OCI-LY1 (cell line): ENCODE data around the gene RTBDN.
"Not testable (repeated sequence)": the region's sequence is repeated elsewhere in the genome, so short reads cannot be mapped to it uniquely, and the experiment has no call there.

Experiments used
- H2AFZ ChIP-seq: fragments of 200-600 bp; sonication (generic), shearing (Covaris generic); 2 replicates; pipeline ENCODE4 v1.6.0; 2014; ENCODE audit warnings: antibody characterized with exemption, mild to moderate bottlenecking, low read length
- H3F3A ChIP-seq: fragments of 200-600 bp; sonication (generic), shearing (Covaris generic); 2 replicates; pipeline ENCODE4 v1.6.0; 2014; ENCODE audit warnings: mild to moderate bottlenecking, antibody characterized with exemption, low read length, moderate library complexity; ENCODE audit not compliant: insufficient read depth
- H3K27ac ChIP-seq: fragments of 200-600 bp; sonication (generic); 2 replicates; pipeline ENCODE4 v1.5.1; 2014; ENCODE audit warnings: low read length, mixed run types, mild to moderate bottlenecking, low read depth; ENCODE audit not compliant: poor library complexity, severe bottlenecking
- H3K27me3 ChIP-seq: fragments of 200-600 bp; sonication (generic); 2 replicates; pipeline ENCODE4 v1.6.0; 2014; ENCODE audit warnings: antibody characterized with exemption, mild to moderate bottlenecking, low read length, moderate library complexity; ENCODE audit not compliant: insufficient read depth
- H3K36me3 ChIP-seq: fragments of 200-600 bp; sonication (generic); 2 replicates; pipeline ENCODE4 v1.6.1; 2014; ENCODE audit warnings: mild to moderate bottlenecking, antibody characterized with exemption, low read length, moderate library complexity, mixed read lengths; ENCODE audit not compliant: insufficient read depth
- H3K4me1 ChIP-seq: fragments of 200-600 bp; sonication (generic); 2 replicates; pipeline ENCODE4 v1.5.1; 2014; ENCODE audit warnings: mild to moderate bottlenecking, low read length, moderate library complexity; ENCODE audit not compliant: insufficient read depth, severe bottlenecking
- H3K4me2 ChIP-seq: fragments of 200-600 bp; sonication (generic), shearing (Covaris generic); 2 replicates; pipeline ENCODE4 v1.6.1; 2014; ENCODE audit warnings: low read length
- H3K4me3 ChIP-seq: fragments of 200-600 bp; sonication (generic); 2 replicates; pipeline ENCODE4 v1.5.1; 2014; ENCODE audit warnings: low read length, low read depth, mild to moderate bottlenecking, mixed read lengths; ENCODE audit not compliant: poor library complexity, severe bottlenecking
- H3K79me2 ChIP-seq: fragments of 200-600 bp; shearing (Covaris generic); 2 replicates; pipeline ENCODE4 v1.6.1; 2016; ENCODE audit warnings: mixed run types, low read length, mixed read lengths; ENCODE audit not compliant: insufficient read depth
- H3K9ac ChIP-seq: fragments of 200-600 bp; sonication (generic), shearing (Covaris generic); 2 replicates; pipeline ENCODE4 v1.6.1; 2014; ENCODE audit warnings: mild to moderate bottlenecking, low read length, mixed read lengths
- H3K9me2 ChIP-seq: fragments of 200-600 bp; sonication (generic), shearing (Covaris generic); 2 replicates; pipeline ENCODE4 v1.6.1; 2014; ENCODE audit warnings: low read depth, mild to moderate bottlenecking, low read length, mixed read lengths
- H3K9me3 ChIP-seq: fragments of 200-600 bp; shearing (Covaris generic); 2 replicates; pipeline ENCODE4 v1.6.1; 2014; ENCODE audit warnings: low read length, mixed read lengths
- H4K20me1 ChIP-seq: fragments of 200-600 bp; sonication (generic), shearing (Covaris generic); 2 replicates; pipeline ENCODE4 v1.6.0; 2016; ENCODE audit warnings: mild to moderate bottlenecking, low read length; ENCODE audit not compliant: insufficient read depth
- CTCF ChIP-seq: fragments of 200-600 bp; sonication (generic), shearing (Covaris generic); IDR thresholded peaks from 2 replicates; pipeline ENCODE4 v1.5.1; 2017; ENCODE audit warnings: mild to moderate bottlenecking, antibody characterized with exemption, low read length, moderate library complexity, mixed read lengths
- EZH2 ChIP-seq: fragments of 200-600 bp; sonication (generic), shearing (Covaris generic); IDR thresholded peaks from 2 replicates; pipeline ENCODE4 v1.8.0; 2017; ENCODE audit warnings: borderline replicate concordance, mixed run types, mild to moderate bottlenecking, antibody characterized with exemption, low read length, moderate library complexity, mixed read lengths

RTBDN gene

GRCh38 chr19:12847159-12848139 is 13.1 kb upstream of the RTBDN start:
- no peaks in the 10 kb centered on the region for H3K27me3 ChIP-seq
- H3K4me3 ChIP-seq, result peak overlapping the region; percentile 17
- no peaks in the 10 kb centered on the region for H3F3A ChIP-seq
- no peak overlapping the region; the same call in 1 of the 2 replicates for H3K9ac ChIP-seq
- no peaks in the 10 kb centered on the region for H4K20me1 ChIP-seq
- no peaks in the 10 kb centered on the region for H3K9me2 ChIP-seq
- no peaks in the 10 kb centered on the region for H3K9me3 ChIP-seq
- no peaks in the 10 kb centered on the region for H3K79me2 ChIP-seq
- H3K36me3 ChIP-seq, result peaks cover 37% of the 10 kb centered on the region
- TF ChIP-seq CTCF, result peak; percentile 98
- no peak for TF ChIP-seq EZH2
- no peak overlapping the region for H3K27ac ChIP-seq
- H3K4me2 ChIP-seq, result peak overlapping the region; percentile 54
- peaks cover 9% of the 10 kb centered on the region for H3K4me1 ChIP-seq
- H2AFZ ChIP-seq, result no peak overlapping the region

- H2AFZ ChIP-seq, H3K27me3 ChIP-seq, H3K9me3 ChIP-seq, H3K9me2 ChIP-seq, H3K27ac ChIP-seq, H3K4me3 ChIP-seq, H4K20me1 ChIP-seq, H3F3A ChIP-seq, H3K9ac ChIP-seq, H3K4me1 ChIP-seq, H3K79me2 ChIP-seq, H3K4me2 ChIP-seq: not testable (repeated sequence)
- peaks cover 35% of the 10 kb centered on the region for H3K36me3 ChIP-seq
These were observed 12.2 kb upstream of the RTBDN start for GRCh38 chr19:12846613-12847012.

GRCh38 chr19:12843999-12844732 is 9.8 kb upstream of the RTBDN start:
- no peaks in the 10 kb centered on the region for H3K27me3 ChIP-seq
- no peak overlapping the region for H3K4me2 ChIP-seq
- no peak for TF ChIP-seq EZH2
- no peak for TF ChIP-seq CTCF
- peaks cover 43% of the 10 kb centered on the region for H3K36me3 ChIP-seq
- no peak overlapping the region for H3K9ac ChIP-seq
- peaks cover 28% of the 10 kb centered on the region for H3K4me1 ChIP-seq
- H3K9me3 ChIP-seq, result no peaks in the 10 kb centered on the region
- H3K79me2 ChIP-seq, result no peaks in the 10 kb centered on the region
- 0 out of 2 replicates have a peak, but pooled peaks cover 7% of the 10 kb centered on the region for H3F3A ChIP-seq
- no peak overlapping the region for H3K4me3 ChIP-seq
- no peaks in the 10 kb centered on the region for H4K20me1 ChIP-seq
- H3K27ac ChIP-seq, result no peak overlapping the region
- no peaks in the 10 kb centered on the region for H3K9me2 ChIP-seq
- no peak overlapping the region for H2AFZ ChIP-seq
